ENCODE data around the gene RSU1. TPM values are rescaled to one million over a fixed set of nuclear protein-coding genes. Genes with fewer than 3 reads are reported as not detected.

RSU1 gene
- total RNA-seq, 1 experiment from 2014 or later, result 29.5 TPM

- TF ChIP-seq ELF1 (IDR thresholded peaks at IDR 0.05; ENCODE audit: borderline replicate concordance, low read depth), result no peak
- no peak for TF ChIP-seq MAX (IDR thresholded peaks at IDR 0.05)
- no peak for TF ChIP-seq SP1 (IDR thresholded peaks at IDR 0.05; ENCODE audit: low read depth)
- TF ChIP-seq POLR2AphosphoS5 (IDR thresholded peaks at IDR 0.05; ENCODE audit: low read depth, low read length), result no peak
- TF ChIP-seq EGR1 (IDR thresholded peaks at IDR 0.05; ENCODE audit: low read depth), result no peak
- TF ChIP-seq RAD21 (IDR thresholded peaks at IDR 0.05; ENCODE audit: low read depth), result no peak
- no peak for TF ChIP-seq YY1 (IDR thresholded peaks at IDR 0.05; ENCODE audit: extremely low read depth, insufficient replicate concordance, low read depth, low read length)
- TF ChIP-seq SIN3A (IDR thresholded peaks at IDR 0.05; ENCODE audit: low read depth), result no peak
- no peak for TF ChIP-seq ZBTB33 (IDR thresholded peaks at IDR 0.05; ENCODE audit: extremely low read depth, insufficient replicate concordance, low read length)
- no peak for TF ChIP-seq CTCF (IDR thresholded peaks at IDR 0.05 in 2 of 3, conservative IDR thresholded peaks at IDR 0.05 in 1 of 3; ENCODE audit: borderline replicate concordance in 1 of 3, insufficient read depth in 1 of 3, low read depth in 2 of 3, low read length in 2 of 3)
- TF ChIP-seq SRF (IDR thresholded peaks at IDR 0.05; ENCODE audit: low read depth), result no peak
- no peak for TF ChIP-seq ZFX (IDR thresholded peaks at IDR 0.05)
- TF ChIP-seq JUND (IDR thresholded peaks at IDR 0.05), result no peak
- TF ChIP-seq ATF3 (IDR thresholded peaks at IDR 0.05), result no peak
- no peaks in the 10 kb centered on the region for H3K79me2 ChIP-seq (ENCODE audit: insufficient read depth, low read length)
- H3K27ac ChIP-seq (ENCODE audit: low read depth, low read length), result no peak overlapping the region
- no peak overlapping the region for H3K9ac ChIP-seq (ENCODE audit: low read length)
- 0 out of 2 replicates have a peak, but pooled peaks cover 3% of the 10 kb centered on the region for H4K20me1 ChIP-seq (ENCODE audit: insufficient read depth)
- H3K9me2 ChIP-seq (ENCODE audit: insufficient read depth), result no peaks in the 10 kb centered on the region
- no peak overlapping the region for H3K4me3 ChIP-seq (replicated peaks in 1 of 2; ENCODE audit: low read depth in 1 of 2, low read length in 2 of 2)
- no peaks in the 10 kb centered on the region for H3K4me1 ChIP-seq (ENCODE audit: control insufficient read depth in 1 of 2, insufficient read depth in 2 of 2, low read length in 2 of 2)
- H3K36me3 ChIP-seq (ENCODE audit: control insufficient read depth in 1 of 2, insufficient read depth in 2 of 2, low read length in 2 of 2), result no peaks in the 10 kb centered on the region
- no peaks in the 10 kb centered on the region for H3K27me3 ChIP-seq (ENCODE audit: insufficient read depth, low read length)
- ATAC-seq (no peak), DNase-seq (ENCODE audit: low read depth, low spot score) (no peak)
- no TSS peak for BruUV-seq (replicated peaks)
- H3K4me2 ChIP-seq (ENCODE audit: low read length), result no peak overlapping the region
- no peaks in the 10 kb centered on the region for H3K9me3 ChIP-seq (ENCODE audit: control insufficient read depth in 1 of 2, insufficient read depth in 1 of 2, low read depth in 1 of 2, low read length in 2 of 2)
- ChIA-PET POLR2A (no interaction called here), CTCF (no interaction called here), RAD21 (ENCODE audit: low non-redundant PET in 1 of 2, low total read pairs in 2 of 2, uncharacterized antibody in 2 of 2, unreplicated experiment in 2 of 2) (no interaction called here)
- intact Hi-C loops (cut with micrococcal nuclease), result no loop called here
- H2AFZ ChIP-seq (ENCODE audit: low read depth, low read length, poor library complexity, severe bottlenecking), result no peak overlapping the region
Measured at GRCh38 chr10:16741540-16741939, 75.7 kb downstream of the RSU1 start.
